ENCODE measurements around the gene ENTPD2. TPM values are rescaled to one million over a fixed set of nuclear protein-coding genes. Genes with fewer than 3 reads are reported as not detected.
A peak's percentile ranks its signal among the peaks of the same experiment; 100 is the strongest.

The ENTPD2 gene
- total and polyA plus RNA-seq, 9 of the 15 experiments (the other 6 are each of a cell fraction or from before 2014, with no cell fraction given) = 0.04 to 0.60 (median 0.14) TPM; not detected in 4

- TF ChIP-seq, protein P1, sequence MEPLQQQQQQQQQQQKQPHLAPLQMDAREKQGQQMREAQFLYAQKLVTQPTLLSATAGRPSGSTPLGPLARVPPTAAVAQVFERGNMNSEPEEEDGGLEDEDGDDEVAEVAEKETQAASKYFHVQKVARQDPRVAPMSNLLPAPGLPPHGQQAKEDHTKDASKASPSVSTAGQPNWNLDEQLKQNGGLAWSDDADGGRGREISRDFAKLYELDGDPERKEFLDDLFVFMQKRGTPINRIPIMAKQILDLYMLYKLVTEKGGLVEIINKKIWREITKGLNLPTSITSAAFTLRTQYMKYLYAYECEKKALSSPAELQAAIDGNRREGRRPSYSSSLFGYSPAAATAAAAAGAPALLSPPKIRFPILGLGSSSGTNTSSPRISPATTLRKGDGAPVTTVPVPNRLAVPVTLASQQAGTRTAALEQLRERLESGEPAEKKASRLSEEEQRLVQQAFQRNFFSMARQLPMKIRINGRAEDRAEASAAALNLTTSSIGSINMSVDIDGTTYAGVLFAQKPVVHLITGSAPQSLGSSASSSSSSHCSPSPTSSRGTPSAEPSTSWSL (CRISPR knock-in tag; IDR thresholded peaks at IDR 0.05; ENCODE audit: borderline replicate concordance) = no peak
- TF ChIP-seq SRF (CRISPR knock-in tag; IDR thresholded peaks at IDR 0.05) = peak in 1 of 2 experiments; percentile 28; a peak in 1 of 4 replicates
- no peak for TF ChIP-seq MTA1 (IDR thresholded peaks at IDR 0.05; ENCODE audit: borderline replicate concordance)
- no peak for TF ChIP-seq PPARD (CRISPR knock-in tag; IDR thresholded peaks at IDR 0.05)
- peak; percentile 35; the same call in 1 of the 2 replicates for TF ChIP-seq STAG1 (CRISPR knock-in tag; IDR thresholded peaks at IDR 0.05; ENCODE audit: borderline replicate concordance)
- TF ChIP-seq HMGN3 (IDR thresholded peaks at IDR 0.05; ENCODE audit: borderline replicate concordance, extremely low read depth, insufficient read length, low read depth, low read length) = peak; percentile 24
- no peak for TF ChIP-seq ZNF282 (CRISPR knock-in tag; IDR thresholded peaks at IDR 0.05)
- no peak for TF ChIP-seq BMI1 (IDR thresholded peaks at IDR 0.05; ENCODE audit: low read length)
- no peak for TF ChIP-seq RNF2 (IDR thresholded peaks at IDR 0.05)
- TF ChIP-seq, protein P2, sequence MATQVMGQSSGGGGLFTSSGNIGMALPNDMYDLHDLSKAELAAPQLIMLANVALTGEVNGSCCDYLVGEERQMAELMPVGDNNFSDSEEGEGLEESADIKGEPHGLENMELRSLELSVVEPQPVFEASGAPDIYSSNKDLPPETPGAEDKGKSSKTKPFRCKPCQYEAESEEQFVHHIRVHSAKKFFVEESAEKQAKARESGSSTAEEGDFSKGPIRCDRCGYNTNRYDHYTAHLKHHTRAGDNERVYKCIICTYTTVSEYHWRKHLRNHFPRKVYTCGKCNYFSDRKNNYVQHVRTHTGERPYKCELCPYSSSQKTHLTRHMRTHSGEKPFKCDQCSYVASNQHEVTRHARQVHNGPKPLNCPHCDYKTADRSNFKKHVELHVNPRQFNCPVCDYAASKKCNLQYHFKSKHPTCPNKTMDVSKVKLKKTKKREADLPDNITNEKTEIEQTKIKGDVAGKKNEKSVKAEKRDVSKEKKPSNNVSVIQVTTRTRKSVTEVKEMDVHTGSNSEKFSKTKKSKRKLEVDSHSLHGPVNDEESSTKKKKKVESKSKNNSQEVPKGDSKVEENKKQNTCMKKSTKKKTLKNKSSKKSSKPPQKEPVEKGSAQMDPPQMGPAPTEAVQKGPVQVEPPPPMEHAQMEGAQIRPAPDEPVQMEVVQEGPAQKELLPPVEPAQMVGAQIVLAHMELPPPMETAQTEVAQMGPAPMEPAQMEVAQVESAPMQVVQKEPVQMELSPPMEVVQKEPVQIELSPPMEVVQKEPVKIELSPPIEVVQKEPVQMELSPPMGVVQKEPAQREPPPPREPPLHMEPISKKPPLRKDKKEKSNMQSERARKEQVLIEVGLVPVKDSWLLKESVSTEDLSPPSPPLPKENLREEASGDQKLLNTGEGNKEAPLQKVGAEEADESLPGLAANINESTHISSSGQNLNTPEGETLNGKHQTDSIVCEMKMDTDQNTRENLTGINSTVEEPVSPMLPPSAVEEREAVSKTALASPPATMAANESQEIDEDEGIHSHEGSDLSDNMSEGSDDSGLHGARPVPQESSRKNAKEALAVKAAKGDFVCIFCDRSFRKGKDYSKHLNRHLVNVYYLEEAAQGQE (IDR thresholded peaks at IDR 0.05; ENCODE audit: borderline replicate concordance) = peak; percentile 47; the same call in 1 of the 2 replicates
- TF ChIP-seq, protein P2 (CRISPR knock-in tag; IDR thresholded peaks at IDR 0.05; ENCODE audit: low read depth) = no peak
- peak; percentile 23; the same call in 1 of the 2 replicates for TF ChIP-seq CREM (IDR thresholded peaks at IDR 0.05; ENCODE audit: low read depth)
- TF ChIP-seq DNMT1 (IDR thresholded peaks at IDR 0.05) = no peak
- TF ChIP-seq JUN (IDR thresholded peaks at IDR 0.05; ENCODE audit: borderline replicate concordance, low read depth, low read length) = no peak
- TF ChIP-seq JUN (CRISPR knock-in tag; IDR thresholded peaks at IDR 0.05; ENCODE audit: borderline replicate concordance) = no peak
- TF ChIP-seq ZBTB1 (CRISPR knock-in tag; IDR thresholded peaks at IDR 0.05; ENCODE audit: borderline replicate concordance, low read depth) = no peak
- no peak for TF ChIP-seq ZFPM2 (CRISPR knock-in tag; IDR thresholded peaks at IDR 0.05)
- TF ChIP-seq XRCC5 (IDR thresholded peaks at IDR 0.05; ENCODE audit: low read depth, low read length) = 0 out of 2 replicates have a peak, but pooled peaks have one; percentile 43
These were observed 4.1 kb downstream of the ENTPD2 start (continued) for GRCh38 chr9:137049544-137050449.

Measured in K562 (cell line).